NCI-H1930 (cell line): ENCODE measurements around the gene ZWILCH.
"Not testable (repeated sequence)": the region's sequence is repeated elsewhere in the genome, so short reads cannot be mapped to it uniquely, and the experiment has no call there.

Experiments used
- DNase-seq, 2 experiments: peaks; one replicate each; lab custom pipeline; 2025; lab: John Stamatoyannopoulos, UW

The ZWILCH gene

DNA sequence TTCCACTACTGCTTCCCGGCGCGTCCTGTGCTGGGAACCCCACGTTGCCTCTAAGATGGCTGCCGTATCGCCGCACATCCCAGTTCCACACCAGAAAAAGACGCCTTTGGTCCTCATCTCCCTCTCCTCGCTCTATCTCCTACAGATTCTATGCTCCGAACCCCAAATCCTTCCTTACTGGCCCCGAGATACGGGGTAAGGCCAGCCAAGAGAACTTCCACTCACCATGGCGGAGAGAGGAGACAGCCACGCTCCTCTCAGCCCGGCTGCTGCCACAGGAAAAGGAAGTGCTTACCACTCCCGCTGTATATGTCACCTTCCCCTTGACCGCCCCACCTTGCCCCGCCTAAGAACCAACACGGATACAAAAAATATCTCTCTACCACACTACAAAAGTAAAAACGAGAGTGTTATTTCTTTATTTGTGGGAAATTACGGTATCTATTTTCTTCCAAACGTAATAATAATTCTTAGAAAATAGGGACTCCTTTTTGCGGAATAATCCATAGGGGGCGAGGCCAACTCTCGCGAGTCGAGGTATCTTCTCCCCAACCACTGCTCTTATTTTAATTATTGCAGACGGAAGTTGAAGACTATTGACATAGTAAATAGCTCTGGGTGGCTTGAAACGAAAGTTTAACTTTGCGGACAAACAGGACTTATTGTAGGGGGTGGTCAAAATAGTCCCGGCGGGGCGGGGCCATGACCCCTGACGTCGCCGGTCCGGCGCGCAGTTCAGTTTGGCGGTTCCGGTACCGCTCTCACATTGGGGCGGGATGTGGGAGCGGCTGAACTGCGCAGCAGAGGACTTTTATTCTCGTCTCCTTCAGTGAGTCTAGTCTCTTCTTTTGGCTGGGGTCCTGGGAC is at the start of gene ZWILCH, which contains the start of gene RPL4:
TSS of gene ZWILCH (plus strand) at position 764 of the 867 bp plus-strand sequence. CDS start at position 777, 13 bp downstream.
TSS of gene RPL4 (minus strand) at position 293 of the 867 bp plus-strand sequence. CDS start at position 228, 65 bp downstream.
- peak in 1 of 2 experiments; percentile 54 for DNase-seq

DNA sequence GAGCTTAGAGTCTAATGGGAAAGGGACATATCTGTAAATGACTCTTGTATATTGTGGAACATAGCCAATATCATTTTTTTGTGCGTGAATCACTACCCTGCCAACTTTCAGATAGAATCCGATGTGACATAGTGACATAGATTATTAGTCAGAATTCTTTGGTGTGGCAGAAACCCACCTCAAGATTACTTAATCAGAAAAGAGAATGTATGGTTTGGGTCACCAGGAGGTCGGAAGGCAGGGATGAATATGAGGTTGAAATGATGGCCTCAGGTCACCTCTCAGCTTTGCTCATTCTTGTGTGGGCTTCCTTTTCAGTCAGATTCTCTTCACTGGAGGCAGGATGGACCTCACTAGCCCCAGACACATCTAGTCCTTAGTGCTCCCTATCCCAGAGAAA is 48.9 kb upstream of the ZWILCH start:
- DNase-seq = no peak

GRCh38 chr15:66459818-66460615 is 45.1 kb upstream of the ZWILCH start:
- DNase-seq = no peak

DNA sequence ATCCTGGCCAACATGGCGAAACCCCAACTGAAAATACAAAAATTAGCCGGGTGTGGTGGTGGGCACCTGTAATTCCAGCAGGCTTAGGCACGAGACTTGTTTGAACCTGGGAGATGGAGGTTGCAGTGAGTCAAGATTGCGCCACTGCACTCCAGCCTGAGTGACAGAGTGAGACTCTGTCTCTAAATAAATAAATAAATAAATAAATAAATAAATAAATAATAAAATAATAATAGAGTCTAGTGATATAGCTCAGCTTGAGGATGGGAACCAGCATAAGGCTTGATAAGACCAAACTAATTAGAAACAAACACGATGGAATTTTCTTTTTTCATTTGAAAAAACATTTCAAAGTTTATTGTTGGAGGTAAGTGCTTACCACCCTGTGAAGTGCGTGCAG is 43.8 kb upstream of the ZWILCH start:
- not testable (repeated sequence) for DNase-seq

DNA sequence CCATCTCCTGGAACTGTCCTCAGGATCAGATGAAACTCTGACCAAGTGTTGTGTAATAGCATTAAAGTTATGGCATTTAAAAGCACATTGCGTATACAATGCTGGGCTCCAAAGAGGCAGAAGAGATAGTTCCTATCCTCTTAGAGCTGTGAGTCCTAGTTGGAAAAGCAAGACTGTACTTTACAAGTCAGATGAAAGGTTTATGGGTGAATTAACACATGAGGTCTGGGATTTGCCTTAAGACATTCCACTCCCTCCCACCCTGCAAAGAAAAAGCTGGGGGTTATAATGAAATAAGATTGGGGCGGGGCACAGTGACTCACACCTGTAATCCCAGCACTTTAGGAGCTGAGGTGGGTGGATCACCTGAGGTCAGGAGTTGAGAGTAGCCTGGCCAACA is 43.2 kb upstream of the ZWILCH start:
- DNase-seq = no peak

GRCh38 chr15:66462627-66463026 is 42.5 kb upstream of the ZWILCH start:
- DNase-seq = no peak

DNA sequence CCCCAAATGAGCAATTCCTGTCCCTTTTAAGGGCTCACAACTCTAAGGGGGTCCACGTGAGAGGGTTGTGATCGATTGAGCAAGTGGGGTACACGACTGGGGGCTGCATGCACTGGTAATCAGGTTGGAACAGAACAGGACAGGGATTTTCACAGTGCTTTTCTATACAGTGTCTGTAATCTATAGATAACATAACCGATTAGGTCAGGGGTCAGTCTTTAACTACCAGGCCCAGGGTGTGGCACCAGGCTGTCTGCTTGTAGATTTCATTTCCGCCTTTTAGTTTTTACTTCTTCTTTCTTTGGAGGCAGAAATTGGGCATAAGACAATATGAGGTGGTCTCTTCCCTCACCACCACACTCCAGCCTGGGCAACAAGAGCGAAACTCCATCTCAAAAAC is 39.8 kb upstream of the ZWILCH start:
- DNase-seq = not testable (repeated sequence)

- not testable (repeated sequence) for DNase-seq
These were observed 37.7 kb upstream of the ZWILCH start for GRCh38 chr15:66467162-66468040.

DNA sequence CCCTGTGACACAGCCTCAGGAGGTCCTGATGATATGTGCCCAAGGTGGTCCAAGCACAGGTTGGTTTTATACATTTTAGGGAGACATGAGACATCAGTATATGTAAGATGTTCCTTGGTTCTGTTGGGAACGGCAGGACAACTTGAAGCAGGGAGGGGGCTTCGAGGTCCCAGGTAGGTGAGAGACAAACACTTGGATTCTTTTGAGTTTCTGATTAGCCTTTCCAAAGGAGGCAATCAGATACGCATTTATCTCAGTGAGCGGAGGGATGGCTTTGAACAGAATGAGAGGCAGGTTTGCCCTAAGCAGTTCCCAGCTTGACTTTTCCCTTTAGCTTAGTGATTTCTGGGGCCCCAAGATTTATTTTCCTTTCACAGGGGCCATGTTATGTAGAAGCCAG is 34.3 kb upstream of the ZWILCH start:
- DNase-seq = not testable (repeated sequence)

- DNase-seq = no peak
These were observed 32.7 kb upstream of the ZWILCH start for GRCh38 chr15:66472176-66472999.

- no peak for DNase-seq
These were observed 31.0 kb upstream of the ZWILCH start for GRCh38 chr15:66474135-66474534.

GRCh38 chr15:66474963-66475362 is 30.2 kb upstream of the ZWILCH start:
- DNase-seq = no peak

GRCh38 chr15:66476535-66476934 is 28.6 kb upstream of the ZWILCH start:
- DNase-seq = no peak

GRCh38 chr15:66477011-66477410 is 28.1 kb upstream of the ZWILCH start:
- DNase-seq = no peak

GRCh38 chr15:66480267-66480666 is 24.9 kb upstream of the ZWILCH start:
- DNase-seq = no peak

DNA sequence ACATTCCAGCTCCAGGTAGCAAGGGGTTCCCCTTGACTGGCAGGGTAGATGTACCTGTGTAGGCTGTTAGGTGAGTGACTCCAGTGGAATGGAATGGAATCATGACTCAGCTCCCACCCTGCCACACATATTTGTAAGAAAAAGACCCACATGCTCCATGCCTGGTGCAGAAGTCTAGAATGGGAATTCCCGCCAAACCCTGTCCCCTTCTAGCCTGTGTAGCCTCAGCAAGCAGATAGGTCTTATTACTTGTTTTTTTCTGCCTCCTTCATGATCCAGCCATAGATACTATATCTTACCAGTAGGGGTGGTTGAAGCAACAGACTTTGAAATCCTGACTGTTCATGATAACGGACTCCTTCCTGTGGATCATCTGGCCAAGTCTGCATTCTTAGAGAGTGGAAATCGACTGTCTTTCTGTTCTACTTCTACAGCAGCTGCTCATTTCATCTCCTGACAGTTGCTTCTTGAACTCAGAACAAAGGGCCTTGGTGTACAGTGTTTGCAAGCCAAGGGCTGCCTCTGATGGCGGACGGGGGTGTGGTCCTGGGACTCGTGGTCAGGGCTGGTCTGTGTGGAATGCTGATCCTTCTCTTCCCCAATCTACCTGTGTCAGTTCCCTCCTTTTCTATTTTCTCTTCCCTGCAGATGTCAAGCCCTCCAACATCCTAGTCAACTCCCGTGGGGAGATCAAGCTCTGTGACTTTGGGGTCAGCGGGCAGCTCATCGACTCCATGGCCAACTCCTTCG is 23.8 kb upstream of the ZWILCH start:
- DNase-seq = no peak

DNA sequence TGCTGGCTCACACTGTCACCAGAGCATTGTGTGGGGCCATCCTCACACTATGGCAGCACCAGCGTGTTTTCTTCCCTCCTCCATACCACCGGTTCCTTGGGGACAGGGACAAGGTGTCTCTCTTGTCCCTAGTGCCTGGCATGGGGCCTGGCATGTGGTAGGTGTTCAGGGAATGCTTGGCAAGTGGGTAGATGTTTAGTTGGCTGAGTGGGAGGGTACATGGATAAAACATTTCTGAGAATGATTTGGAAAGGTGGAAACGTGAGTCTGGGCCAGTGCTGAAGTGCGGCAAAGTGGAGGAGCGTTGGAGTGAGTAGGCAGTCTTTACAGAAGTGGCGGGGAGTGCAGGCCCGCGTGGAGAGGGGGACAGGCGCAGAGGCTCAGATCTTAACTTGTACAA is 22.6 kb upstream of the ZWILCH start:
- no peak for DNase-seq

DNA sequence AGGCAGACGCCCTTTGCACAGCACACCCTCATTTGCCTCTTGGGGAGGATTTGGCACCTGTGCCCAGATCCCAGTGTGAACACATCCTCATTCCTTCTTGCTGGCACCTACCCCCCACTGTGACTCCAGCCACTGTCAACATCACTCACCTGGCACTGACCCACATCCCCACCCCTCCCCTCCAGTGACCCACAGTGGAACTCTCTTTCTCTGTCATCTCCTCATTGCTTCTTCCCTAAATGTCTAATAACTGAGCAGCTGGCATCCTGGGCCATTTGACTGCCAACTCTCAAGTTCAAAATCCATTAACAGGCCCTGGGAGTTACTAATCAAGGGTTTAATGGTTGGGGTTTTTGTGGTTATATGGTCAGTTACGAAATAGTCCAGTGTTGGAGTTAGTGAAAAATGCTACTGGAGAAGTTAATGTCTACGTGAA is 22.0 kb upstream of the ZWILCH start:
- no peak for DNase-seq

DNA sequence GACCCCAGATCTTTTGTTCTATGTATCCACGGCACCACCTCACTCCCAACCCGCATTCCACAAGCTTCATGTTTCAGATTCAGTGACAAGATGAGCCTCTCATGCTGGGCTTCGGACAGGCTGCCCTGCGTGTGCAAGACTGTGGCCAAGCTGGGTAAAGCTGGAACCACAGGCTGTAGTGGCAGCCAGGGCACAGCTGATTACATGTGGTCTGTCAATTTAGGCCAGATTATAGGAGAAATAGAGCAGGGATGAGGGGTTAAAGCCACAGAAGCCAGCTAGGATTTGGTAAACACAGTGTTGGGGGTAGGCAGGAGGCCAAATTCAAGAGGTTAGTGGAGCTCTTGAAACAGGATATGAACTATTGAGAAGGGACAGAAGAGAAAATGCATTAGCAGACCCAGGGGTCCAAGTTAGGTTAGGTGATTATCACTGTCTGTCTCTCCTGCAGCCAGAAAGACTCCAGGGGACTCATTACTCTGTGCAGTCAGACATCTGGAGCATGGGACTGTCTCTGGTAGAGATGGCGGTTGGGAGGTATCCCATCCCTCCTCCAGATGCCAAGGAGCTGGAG is 20.5 kb upstream of the ZWILCH start:
- no peak for DNase-seq

DNA sequence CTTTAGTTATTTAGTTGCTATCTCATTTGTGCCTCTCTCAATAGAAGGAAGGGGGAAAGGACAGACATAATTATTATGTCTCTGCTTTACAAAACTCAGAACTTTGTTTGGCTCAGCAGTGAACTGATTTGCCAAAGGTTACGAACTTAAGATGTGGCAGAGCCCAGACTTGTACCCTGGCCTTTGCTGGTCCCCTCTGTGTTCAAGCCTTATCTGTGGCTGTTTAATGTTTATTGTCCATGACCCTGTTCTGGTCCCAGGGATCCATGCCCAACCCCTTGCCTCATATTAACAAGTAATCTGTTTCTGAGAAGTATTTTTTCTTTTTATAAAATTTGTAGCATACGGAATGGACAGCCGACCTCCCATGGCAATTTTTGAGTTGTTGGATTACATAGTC is 18.2 kb upstream of the ZWILCH start:
- no peak for DNase-seq
